Activated naive CD4-positive, alpha-beta T cell treated with anti-CD3 and anti-CD28 coated beads, Interleukin-2, amount 10 ng/mL, durations not matched to agents 7 days and 5 days (primary cell): ENCODE data around the gene TMEM80.

Experiments used
- CTCF ChIA-PET: fragments of 350-600 bp; sonication (Branson Sonifier 250); formaldehyde crosslinking; loops from one replicate; lab custom pipeline; 2021; ENCODE audit warnings: antibody characterized with exemption; lab: Charles Lee
- DNase-seq: peaks from one replicate; pipeline ENCODE4 v3.0.0-alpha.2; 2020
- H3K27ac Mint-ChIP-seq: one replicate; pipeline ENCODE4 v1.8.0; 2021; ENCODE audit warnings: mild to moderate bottlenecking, moderate library complexity, mixed read lengths
- H3K27me3 Mint-ChIP-seq: one replicate; pipeline ENCODE4 v1.8.0; 2021; ENCODE audit warnings: mild to moderate bottlenecking, mixed read lengths
- H3K36me3 Mint-ChIP-seq: one replicate; pipeline ENCODE4 v1.8.0; 2021; ENCODE audit warnings: mixed read lengths
- H3K4me1 Mint-ChIP-seq: one replicate; pipeline ENCODE4 v1.8.0; 2021; ENCODE audit warnings: mixed read lengths
- H3K4me3 Mint-ChIP-seq: one replicate; pipeline ENCODE4 v1.8.0; 2021; ENCODE audit warnings: mild to moderate bottlenecking, moderate library complexity, mixed read lengths
- H3K9me3 Mint-ChIP-seq: one replicate; pipeline ENCODE4 v1.8.0; 2021; ENCODE audit warnings: mixed read lengths

TMEM80 gene

DNA sequence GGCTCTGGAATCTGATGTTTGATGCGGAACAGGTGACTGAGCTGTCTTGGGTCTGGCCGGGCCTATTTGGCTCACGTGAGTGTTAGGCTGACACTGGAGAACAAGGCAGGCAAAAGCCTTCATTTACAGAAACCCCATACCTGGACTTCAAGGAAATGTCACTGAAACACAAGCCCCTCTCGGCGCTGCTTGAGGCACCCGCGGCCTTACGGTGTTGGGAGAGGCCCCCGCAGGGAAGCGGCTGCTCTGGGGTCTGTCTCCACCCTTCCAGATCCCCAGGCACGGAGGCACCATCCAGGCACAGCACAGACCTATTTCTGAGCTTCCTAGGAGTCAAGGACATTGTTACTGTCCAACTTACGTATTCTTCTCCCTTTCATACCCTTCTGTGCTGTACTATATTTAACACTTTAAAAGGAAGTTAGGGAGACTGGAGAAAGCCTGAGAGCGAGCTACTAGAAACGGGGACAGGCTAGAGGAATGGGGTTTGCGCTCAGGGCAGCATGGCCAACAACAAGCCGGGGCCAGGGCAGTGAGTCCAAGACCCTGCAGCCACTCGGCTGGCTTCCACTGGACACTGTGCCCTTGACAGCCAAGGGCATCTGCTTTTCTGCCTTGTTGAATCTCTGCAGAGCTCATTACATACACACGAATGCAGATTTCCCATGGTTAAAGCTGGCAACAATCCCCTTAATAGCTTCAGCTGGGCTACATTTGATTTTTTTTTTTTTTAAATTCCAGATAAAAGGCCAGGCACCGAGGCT is 34.8 kb upstream of the TMEM80 start:
- no peaks in the 10 kb centered on the region for H3K9me3 Mint-ChIP-seq
- CTCF ChIA-PET, result interaction anchor here (0.6 to 2.0 kb wide), 4 partner anchors 30 to 592 kb away, joined by 3 to 13 read pairs (median 6); no protein-coding TSS in a partner anchor
- H3K4me1 Mint-ChIP-seq, result no peaks in the 10 kb centered on the region
- H3K27ac Mint-ChIP-seq, result no peak overlapping the region
- no peaks in the 10 kb centered on the region for H3K27me3 Mint-ChIP-seq
- DNase-seq, result no peak
- peaks cover 18% of the 10 kb centered on the region for H3K36me3 Mint-ChIP-seq
- no peak overlapping the region for H3K4me3 Mint-ChIP-seq

DNA sequence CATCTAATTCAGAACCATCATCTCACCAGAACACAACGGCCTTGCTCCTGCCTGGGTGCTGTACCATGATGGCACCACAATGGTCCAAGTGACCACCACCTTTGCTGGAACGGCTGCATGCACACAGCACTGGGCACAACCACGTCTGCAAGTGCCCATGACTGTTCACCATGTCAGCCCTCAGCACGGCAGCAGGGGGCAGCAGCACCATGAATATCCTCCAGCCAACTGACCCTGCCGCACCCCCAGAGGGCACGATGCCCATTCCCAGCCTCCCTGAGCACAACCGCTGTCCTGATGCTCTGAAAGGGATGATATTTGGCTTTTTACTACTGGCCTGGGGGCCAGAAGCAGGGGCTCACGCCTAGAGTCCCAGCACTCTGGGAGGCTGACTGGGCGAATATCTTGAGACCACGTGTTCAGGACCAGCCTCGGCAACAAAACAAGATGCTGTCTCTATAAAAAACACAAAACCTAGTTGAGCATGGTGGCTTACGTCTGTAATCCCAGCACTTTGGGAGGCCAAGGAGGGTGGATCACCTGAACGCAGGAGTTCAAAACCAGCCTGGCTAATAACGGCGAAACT is 32.8 kb upstream of the TMEM80 start:
- Mint-ChIP-seq H3K36me3 (peaks cover 24% of the 10 kb centered on the region), H3K4me1 (no peaks in the 10 kb centered on the region), H3K9me3 (no peaks in the 10 kb centered on the region), H3K27ac (no peak overlapping the region), H3K27me3 (no peaks in the 10 kb centered on the region), H3K4me3 (no peak overlapping the region)
- peak; percentile 65 for DNase-seq
- CTCF ChIA-PET, result interaction anchor here (0.6 to 2.0 kb wide), 4 partner anchors 16 to 61 kb away, joined by 3 to 13 read pairs (median 4); no protein-coding TSS in a partner anchor

DNA sequence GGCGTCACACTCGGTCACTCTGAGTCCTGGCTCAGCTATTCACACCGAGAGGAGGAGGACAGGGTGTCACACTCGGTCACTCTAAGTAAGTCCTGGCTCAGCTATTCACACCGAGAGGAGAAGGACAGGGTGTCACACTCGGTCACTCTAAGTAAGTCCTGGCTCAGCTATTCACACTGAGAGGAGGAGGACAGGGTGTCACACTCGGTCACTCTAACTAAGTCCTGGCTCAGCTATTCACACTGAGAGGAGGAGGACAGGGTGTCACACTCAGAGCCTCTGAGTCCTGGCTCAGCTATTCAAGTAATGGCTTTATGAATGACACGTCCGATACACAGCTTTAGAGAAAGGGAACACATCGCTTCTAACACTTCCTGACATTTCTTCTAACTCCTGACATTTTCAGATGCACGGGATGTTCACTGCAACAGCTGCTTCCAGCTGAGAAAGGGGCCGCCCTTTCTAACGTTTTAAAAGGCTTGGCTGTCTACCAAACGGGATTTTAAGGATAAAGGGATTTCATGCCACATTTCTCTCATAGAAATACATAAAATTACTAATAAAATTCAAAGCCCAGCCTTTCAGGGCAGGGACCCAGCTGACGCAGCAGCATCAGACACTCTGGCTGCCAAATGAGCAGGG is 30.4 kb upstream of the TMEM80 start:
- Mint-ChIP-seq H3K27me3 (no peaks in the 10 kb centered on the region), H3K27ac (no peak overlapping the region), H3K9me3 (no peaks in the 10 kb centered on the region), H3K4me1 (no peaks in the 10 kb centered on the region), H3K36me3 (peaks cover 25% of the 10 kb centered on the region), H3K4me3 (no peak overlapping the region)
- CTCF ChIA-PET, result interaction anchor here (1.1 kb wide), 1 partner anchor 13 kb away, joined by 3 read pairs; no protein-coding TSS in a partner anchor
- no peak for DNase-seq

DNA sequence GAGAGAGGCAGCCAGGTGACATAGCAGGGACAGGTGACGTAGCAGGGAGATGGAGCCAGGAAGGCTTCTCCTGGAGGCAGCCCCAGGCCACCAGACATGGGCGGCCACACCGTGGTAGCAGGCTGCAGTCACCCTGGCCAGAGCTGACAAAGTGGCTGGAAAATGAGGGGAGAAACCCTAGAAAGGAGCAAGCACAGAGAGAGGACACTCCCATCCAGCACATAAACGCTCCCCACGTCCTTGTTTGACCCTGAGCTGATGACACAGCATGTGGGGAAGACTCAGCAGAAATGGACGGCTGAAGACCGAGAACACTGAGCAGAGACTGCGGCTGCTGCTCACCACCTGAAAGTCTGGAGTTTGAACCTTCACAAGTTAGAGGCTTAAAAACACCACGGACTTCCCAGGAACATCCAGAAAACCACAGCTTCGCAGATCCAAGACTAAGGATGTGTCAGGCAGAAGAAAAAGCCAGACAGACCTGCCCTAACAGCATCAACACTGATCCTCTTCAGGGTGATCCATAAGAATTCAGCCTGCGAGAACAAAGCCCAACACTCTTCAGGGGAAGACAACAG is 29.8 kb upstream of the TMEM80 start:
- Mint-ChIP-seq H3K4me3 (no peak overlapping the region), H3K36me3 (peaks cover 25% of the 10 kb centered on the region), H3K4me1 (no peaks in the 10 kb centered on the region), H3K27ac (no peak overlapping the region), H3K9me3 (no peaks in the 10 kb centered on the region), H3K27me3 (no peaks in the 10 kb centered on the region)
- no peak for DNase-seq
- CTCF ChIA-PET, result interaction anchor here (1.1 kb wide), 1 partner anchor 12 kb away, joined by 3 read pairs; no protein-coding TSS in a partner anchor

DNA sequence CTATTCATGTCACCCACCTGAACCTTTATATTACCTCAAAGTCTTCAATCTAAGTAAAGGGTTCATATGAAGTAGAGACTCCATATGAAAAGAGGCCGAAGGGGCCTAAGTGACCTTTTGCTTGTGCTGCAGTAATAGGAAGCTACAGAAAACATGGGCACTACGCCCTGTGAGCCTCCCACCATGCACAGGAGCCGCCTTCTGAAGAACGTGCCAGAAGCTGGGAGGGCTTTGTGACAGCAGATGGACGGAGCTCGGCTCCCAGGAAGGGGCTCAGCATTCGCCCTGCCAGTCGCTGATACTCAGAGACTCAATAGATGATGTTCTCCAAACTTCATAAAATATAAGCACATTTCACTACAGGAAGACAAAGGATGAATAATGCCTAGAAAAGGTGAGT is 21.8 kb upstream of the TMEM80 start:
- Mint-ChIP-seq H3K27me3 (no peaks in the 10 kb centered on the region), H3K9me3 (no peaks in the 10 kb centered on the region), H3K4me1 (no peaks in the 10 kb centered on the region), H3K4me3 (no peak overlapping the region), H3K27ac (no peak overlapping the region), H3K36me3 (peaks cover 31% of the 10 kb centered on the region)
- CTCF ChIA-PET, result interaction anchor here (0.6 to 0.7 kb wide), 2 partner anchors 48 to 50 kb away, joined by 3 read pairs; no protein-coding TSS in a partner anchor
- DNase-seq, result no peak

DNA sequence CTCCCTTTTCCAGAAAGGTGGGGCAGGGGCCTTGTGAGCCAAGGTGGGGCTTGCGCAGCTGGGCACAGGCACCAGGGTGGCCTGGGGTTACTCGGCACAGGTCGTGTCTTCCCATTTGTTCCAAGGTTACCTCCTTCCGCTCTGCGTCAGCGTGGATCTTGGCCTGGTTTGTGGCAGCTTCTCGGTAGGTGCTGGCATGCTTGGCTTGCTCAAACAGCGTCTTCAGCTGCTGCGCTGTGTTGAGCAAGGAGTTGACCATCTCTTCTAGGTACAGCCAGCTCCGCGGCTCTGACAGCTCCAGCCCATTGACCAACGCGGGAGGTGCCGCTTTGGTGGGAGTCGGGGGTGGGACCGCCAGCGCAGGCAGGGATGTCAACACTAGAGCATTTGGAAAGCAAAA is 21.2 kb upstream of the TMEM80 start:
- H3K4me3 Mint-ChIP-seq, result no peak overlapping the region
- no peaks in the 10 kb centered on the region for H3K4me1 Mint-ChIP-seq
- H3K9me3 Mint-ChIP-seq, result no peaks in the 10 kb centered on the region
- H3K36me3 Mint-ChIP-seq, result peaks cover 31% of the 10 kb centered on the region
- CTCF ChIA-PET, result interaction anchor here (0.6 to 0.7 kb wide), 3 partner anchors 47 to 156 kb away, joined by 3 read pairs; no protein-coding TSS in a partner anchor
- H3K27ac Mint-ChIP-seq, result no peak overlapping the region
- H3K27me3 Mint-ChIP-seq, result no peaks in the 10 kb centered on the region
- DNase-seq, result no peak

DNA sequence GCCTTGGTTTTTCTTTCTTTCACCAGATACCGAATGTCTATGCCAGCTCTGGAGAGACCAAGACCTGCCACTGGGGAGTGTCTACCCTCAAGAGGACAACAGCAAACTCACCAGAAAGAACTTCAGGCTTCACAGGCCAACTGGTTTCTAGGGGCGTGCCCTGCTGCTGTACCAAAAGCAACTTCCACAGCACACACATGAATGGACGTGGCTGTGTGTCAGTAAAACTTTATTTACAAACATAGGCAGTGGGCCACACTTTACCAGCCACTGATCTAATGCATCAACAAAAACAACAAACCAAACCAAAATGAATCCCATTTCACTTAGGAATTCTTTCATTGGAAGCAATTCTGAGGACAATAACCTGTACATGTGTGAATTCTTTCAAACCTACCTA is 17.3 kb upstream of the TMEM80 start:
- H3K4me3 Mint-ChIP-seq, result no peak overlapping the region
- peaks cover 2% of the 10 kb centered on the region for H3K4me1 Mint-ChIP-seq
- peaks cover 52% of the 10 kb centered on the region for H3K36me3 Mint-ChIP-seq
- H3K27me3 Mint-ChIP-seq, result no peaks in the 10 kb centered on the region
- CTCF ChIA-PET, result interaction anchor here (0.6 to 0.7 kb wide), 2 partner anchors 13 to 230 kb away, joined by 3 read pairs; no protein-coding TSS in a partner anchor
- DNase-seq, result no peak
- H3K27ac Mint-ChIP-seq, result no peak overlapping the region
- no peaks in the 10 kb centered on the region for H3K9me3 Mint-ChIP-seq

DNA sequence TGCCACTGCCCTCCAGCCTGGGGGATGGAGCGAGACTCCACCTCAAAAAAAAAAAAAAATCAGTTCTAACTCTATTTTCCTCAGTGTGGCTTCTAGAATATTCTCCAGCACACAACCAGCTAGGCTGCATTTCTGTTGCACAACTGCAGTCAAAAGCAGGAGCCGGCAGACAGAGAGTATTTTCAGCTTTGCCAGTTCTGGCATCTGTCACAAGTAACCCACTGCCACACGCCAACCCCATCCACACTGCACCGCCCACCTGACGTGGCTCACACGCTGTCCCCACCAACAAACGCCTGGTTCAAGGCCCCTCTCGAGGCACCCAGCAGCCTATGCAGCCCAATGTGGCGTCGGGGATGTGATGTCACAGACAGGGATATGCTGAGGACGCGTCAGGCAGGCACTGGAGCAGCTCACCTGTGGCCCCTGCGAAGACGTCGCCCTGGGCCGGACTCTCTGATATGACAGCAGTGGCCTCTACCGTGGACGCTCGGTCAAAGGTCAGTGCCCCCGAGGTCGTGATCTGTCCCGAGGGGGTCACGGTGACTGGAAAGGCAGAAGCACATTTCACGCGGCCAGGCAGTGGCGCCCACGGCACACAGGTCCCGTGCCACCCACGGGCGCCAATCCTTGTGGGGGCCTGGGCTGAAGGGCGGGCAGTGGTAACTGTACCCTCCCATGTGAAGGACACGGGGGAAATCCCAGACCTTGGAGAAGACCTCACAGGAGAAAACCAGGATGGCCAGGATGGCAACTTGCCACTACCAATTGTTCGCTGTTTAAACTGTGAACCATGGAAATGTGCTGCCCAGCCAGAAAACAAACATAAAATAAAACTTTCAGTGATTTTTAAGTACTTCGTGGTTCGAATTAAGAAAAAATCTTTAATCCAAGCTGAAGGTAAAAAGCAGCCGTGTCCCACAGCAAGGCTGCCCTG is 16.1 kb upstream of the TMEM80 start:
- CTCF ChIA-PET, result no interaction called here
- peaks cover 2% of the 10 kb centered on the region for H3K4me1 Mint-ChIP-seq
- H3K4me3 Mint-ChIP-seq, result no peak overlapping the region
- peaks cover 52% of the 10 kb centered on the region for H3K36me3 Mint-ChIP-seq
- no peak overlapping the region for H3K27ac Mint-ChIP-seq
- no peaks in the 10 kb centered on the region for H3K9me3 Mint-ChIP-seq
- no peak for DNase-seq
- H3K27me3 Mint-ChIP-seq, result no peaks in the 10 kb centered on the region

DNA sequence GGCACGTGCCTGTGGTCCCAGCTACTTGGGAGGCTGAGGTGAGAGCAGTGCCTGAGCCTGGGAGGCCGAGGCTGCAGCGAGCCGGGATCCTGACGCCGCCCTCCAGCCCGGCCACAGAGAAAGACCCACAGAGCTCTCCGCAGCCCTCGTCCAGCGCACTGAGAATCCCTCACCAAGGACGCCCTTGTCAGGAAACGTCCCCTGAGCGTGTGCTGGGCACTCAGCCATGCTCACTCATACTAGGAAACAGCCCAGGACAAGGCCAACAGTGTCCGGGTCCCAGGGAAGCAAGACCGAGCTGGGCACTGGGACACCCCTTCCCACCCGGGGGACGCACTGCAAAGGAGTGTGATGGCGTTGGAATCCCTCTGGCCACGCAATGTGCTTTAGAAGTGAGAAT is 15.1 kb upstream of the TMEM80 start:
- H3K27ac Mint-ChIP-seq, result no peak overlapping the region
- DNase-seq, result no peak
- H3K4me3 Mint-ChIP-seq, result no peak overlapping the region
- peaks cover 53% of the 10 kb centered on the region for H3K36me3 Mint-ChIP-seq
- H3K9me3 Mint-ChIP-seq, result no peaks in the 10 kb centered on the region
- H3K4me1 Mint-ChIP-seq, result peaks cover 2% of the 10 kb centered on the region
- no peaks in the 10 kb centered on the region for H3K27me3 Mint-ChIP-seq
- CTCF ChIA-PET, result interaction anchor here (0.6 kb wide), 1 partner anchor 13 kb away, joined by 3 read pairs; no protein-coding TSS in a partner anchor

DNA sequence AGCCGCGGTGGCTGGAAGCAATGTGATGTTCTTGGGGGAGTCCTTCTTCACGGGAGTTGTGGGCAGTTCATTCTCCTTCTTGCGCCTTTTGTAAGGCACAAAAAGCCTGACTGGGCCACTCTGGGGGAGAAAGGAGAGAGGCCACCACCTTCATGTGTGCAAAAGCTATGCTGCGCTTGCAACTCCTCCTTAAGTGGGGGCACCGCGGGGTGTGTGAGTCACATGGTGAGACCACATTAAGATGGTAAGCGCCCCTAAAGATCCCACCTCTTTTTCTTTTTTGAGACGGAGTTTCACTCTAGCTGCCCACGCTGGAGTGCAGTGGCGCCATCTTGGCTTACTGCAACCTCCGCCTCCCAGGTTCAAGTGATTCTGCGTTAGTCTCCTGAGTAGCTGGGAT is 14.6 kb upstream of the TMEM80 start:
- Mint-ChIP-seq H3K27me3 (no peaks in the 10 kb centered on the region), H3K4me3 (no peak overlapping the region)

DNA sequence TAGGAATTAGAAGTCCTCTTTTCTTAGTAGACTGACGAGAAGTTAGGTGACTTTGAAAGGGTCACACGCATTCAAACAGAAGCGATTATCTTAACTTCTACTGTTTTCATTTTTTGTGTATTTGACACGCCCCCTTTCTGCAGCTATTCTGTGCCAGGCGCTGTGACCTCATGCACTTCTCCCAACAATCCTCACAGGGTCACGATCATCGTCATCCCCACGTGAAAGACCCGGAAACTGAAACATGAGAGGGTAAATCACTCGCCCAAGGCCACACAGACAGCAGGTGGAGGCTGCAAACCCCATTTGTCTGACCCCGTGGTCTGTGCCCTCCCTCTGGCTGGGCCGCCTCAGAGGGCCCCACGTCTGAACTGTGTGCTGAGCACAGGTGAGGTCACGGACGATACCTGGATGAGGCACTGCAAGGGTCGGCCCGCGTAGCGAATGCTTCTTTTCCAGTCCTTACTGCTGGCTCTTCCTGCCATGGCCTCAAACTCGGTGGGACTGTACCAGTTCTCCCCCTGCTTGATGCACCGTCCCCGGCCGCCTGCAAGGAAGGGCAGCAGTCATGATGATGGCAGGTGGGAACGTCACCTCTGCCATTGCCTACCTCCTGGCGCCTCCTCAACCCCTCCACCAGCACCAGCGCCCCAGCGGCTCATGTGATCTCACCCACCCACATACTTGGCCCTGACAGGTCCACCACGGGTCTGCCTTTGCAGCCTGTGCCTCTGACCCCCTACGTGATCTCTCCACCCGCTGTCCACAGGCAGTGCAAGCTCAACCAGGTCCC is 9.0 kb upstream of the TMEM80 start:
- H3K4me3 Mint-ChIP-seq, result no peak overlapping the region
- no peak overlapping the region for H3K27ac Mint-ChIP-seq
- no peak for DNase-seq
- peaks cover 26% of the 10 kb centered on the region for H3K4me1 Mint-ChIP-seq
- no peaks in the 10 kb centered on the region for H3K9me3 Mint-ChIP-seq
- peaks cover 66% of the 10 kb centered on the region for H3K36me3 Mint-ChIP-seq
- H3K27me3 Mint-ChIP-seq, result no peaks in the 10 kb centered on the region
- CTCF ChIA-PET, result interaction anchor here (0.8 to 1.6 kb wide), 2 partner anchors 23 to 37 kb away, joined by 3 to 6 read pairs; no protein-coding TSS in a partner anchor

More for the DNA sequence above, 14.6 kb upstream of the TMEM80 start:
- H3K9me3 Mint-ChIP-seq, result no peaks in the 10 kb centered on the region
- H3K27ac Mint-ChIP-seq, result no peak overlapping the region
- CTCF ChIA-PET, result interaction anchor here (0.6 to 0.9 kb wide), 2 partner anchors 13 to 18 kb away, joined by 3 read pairs; no protein-coding TSS in a partner anchor
- peaks cover 2% of the 10 kb centered on the region for H3K4me1 Mint-ChIP-seq
- no peak for DNase-seq
- peaks cover 53% of the 10 kb centered on the region for H3K36me3 Mint-ChIP-seq

DNA sequence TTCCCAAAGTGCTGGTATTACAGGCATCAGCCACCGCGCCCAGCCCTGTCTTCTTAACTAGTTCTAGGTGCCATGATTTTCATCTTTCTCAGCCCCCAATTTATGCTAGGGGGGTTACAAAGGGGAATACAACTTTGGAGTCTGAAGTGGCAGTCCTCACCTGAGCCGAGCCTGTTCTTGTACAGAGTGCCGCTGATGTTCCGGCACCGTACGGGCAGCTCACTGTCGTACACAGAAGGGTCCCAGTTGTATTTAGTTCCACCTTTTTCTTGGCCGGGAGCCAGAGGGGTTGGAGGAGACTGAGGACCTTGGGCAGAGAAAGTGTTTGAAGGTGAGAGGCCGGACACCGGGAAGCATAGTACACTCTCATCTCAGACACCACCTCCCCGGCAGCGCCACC is 7.9 kb upstream of the TMEM80 start:
- no peaks in the 10 kb centered on the region for H3K27me3 Mint-ChIP-seq
- no peak for DNase-seq
- no peak overlapping the region for H3K27ac Mint-ChIP-seq
- H3K9me3 Mint-ChIP-seq, result no peaks in the 10 kb centered on the region
- H3K4me3 Mint-ChIP-seq, result no peak overlapping the region
- CTCF ChIA-PET, result interaction anchor here (1.6 kb wide), 1 partner anchor 36 kb away, joined by 6 read pairs; no protein-coding TSS in a partner anchor
- peaks cover 36% of the 10 kb centered on the region for H3K4me1 Mint-ChIP-seq
- peaks cover 58% of the 10 kb centered on the region for H3K36me3 Mint-ChIP-seq
